ENCODE measurements around the gene ABLIM1.

- no peak for TF ChIP-seq CTCF (IDR thresholded peaks at IDR 0.05)
- TF ChIP-seq POLR2A (IDR thresholded peaks at IDR 0.05): no peak
- no peak for TF ChIP-seq EP300 (IDR thresholded peaks at IDR 0.05)
- no peak for TF ChIP-seq POLR2AphosphoS5 (IDR thresholded peaks at IDR 0.05)
Observed at GRCh38 chr10:114403541-114404161, 254.4 kb downstream of the ABLIM1 start.

Measured in suprapubic skin (tissue), 4 donors.